HepG2 (cell line): Measurements from ENCODE around the gene MC5R. TPM values are rescaled to one million over a fixed set of nuclear protein-coding genes. Genes with fewer than 3 reads are reported as not detected.

Experiments
- ATAC-seq: fragments of 200-7000 bp; cut with Tn5 transposase; 3 replicates; pipeline ENCODE4 v1.9.1; 2020; ENCODE audit warnings: mild to moderate bottlenecking, moderate library complexity
- BruUV-seq: library from RNA; stranded (reverse); fragments of 400-500 nt; replicated peaks from 2 replicates; lab custom pipeline; 2021; lab: Mats Ljungman, UMichigan
- CTCF ChIA-PET: fragments of 300-600 bp; formaldehyde crosslinking; extraction: SDS; loops from one replicate; lab custom pipeline; 2021; ENCODE audit warnings: low total read pairs, inconsistent platforms, low intra/inter-chr PET ratio; lab: Yijun Ruan, JAX
- POLR2A ChIA-PET: fragments of 350-600 bp; sonication (Branson Sonifier 250); formaldehyde crosslinking; loops from one replicate; lab custom pipeline; 2020; ENCODE audit warnings: antibody characterized with exemption, inconsistent platforms; lab: Yijun Ruan, JAX
- DNase-seq: peaks from one replicate; pipeline ENCODE4 v3.0.0-alpha.2; 2015; ENCODE audit warnings: low spot score
- FAIRE-seq: peaks from 3 replicates; lab custom pipeline; 2011; peaks lifted over from hg19 to GRCh38; lab: Jason Lieb, UNC
- H2AFZ ChIP-seq: one replicate; pipeline ENCODE4 v1.6.1; 2011; ENCODE audit warnings: low read length, inconsistent platforms
- H3K27ac ChIP-seq: fragments of 300-600 bp; 3 replicates; pipeline ENCODE4 v1.8.0; 2011; ENCODE audit warnings: mixed run types, mild to moderate bottlenecking, mixed read lengths, low read length, inconsistent platforms; ENCODE audit not compliant: insufficient read depth; ENCODE audit errors: extremely low read length
- H3K27me3 ChIP-seq, 2 experiments: fragments of 200-600 bp in 1 of 2; 2 replicates in 1 of 2; 3 replicates in 1 of 2; pipeline versions ENCODE4 v1.6.0 to v1.8.0; 2011; ENCODE audit warnings: low read length in 2 of 2, mild to moderate bottlenecking in 2 of 2, moderate library complexity in 2 of 2, inconsistent platforms in 1 of 2; ENCODE audit not compliant: insufficient read depth in 2 of 2, control insufficient read depth in 1 of 2
- H3K36me3 ChIP-seq, 2 experiments: fragments of 200-600 bp in 1 of 2; replicated peaks in 1 of 2; 2 replicates in 1 of 2; 3 replicates in 1 of 2; pipeline versions ENCODE4 v1.5.1 to v1.8.0; 2011; ENCODE audit warnings: low read length in 2 of 2, inconsistent platforms in 1 of 2; ENCODE audit not compliant: insufficient read depth in 2 of 2, control insufficient read depth in 1 of 2
- H3K4me1 ChIP-seq: 2 replicates; pipeline ENCODE4 v1.5.1; 2012; ENCODE audit warnings: low read length, inconsistent platforms; ENCODE audit not compliant: insufficient read depth
- H3K4me2 ChIP-seq: 2 replicates; pipeline ENCODE4 v1.6.0; 2011; ENCODE audit warnings: low read depth, low read length, inconsistent platforms
- H3K4me3 ChIP-seq, 3 experiments: fragments of 200-600 bp in 1 of 3; sonication (generic), shearing (Covaris generic) in 1 of 3; replicated peaks in 1 of 3; 2 replicates each; pipeline ENCODE4 v1.5.1; 2011 to 2016; ENCODE audit warnings: low read length in 3 of 3, inconsistent platforms in 2 of 3, low read depth in 2 of 3, mild to moderate bottlenecking in 2 of 3, control low read depth in 1 of 3, mixed read lengths in 1 of 3; ENCODE audit not compliant: insufficient read depth in 1 of 3
- H3K79me2 ChIP-seq: one replicate; pipeline ENCODE4 v1.6.1; 2011; ENCODE audit warnings: low read length, inconsistent platforms; ENCODE audit not compliant: insufficient read depth
- H3K9ac ChIP-seq: 2 replicates; pipeline ENCODE4 v1.6.0; 2011; ENCODE audit warnings: mild to moderate bottlenecking, low read depth, low read length, inconsistent platforms; ENCODE audit not compliant: insufficient read depth
- H3K9me3 ChIP-seq: 2 replicates; pipeline ENCODE4 v1.5.1; 2012; ENCODE audit warnings: mild to moderate bottlenecking, low read length
- H4K20me1 ChIP-seq: 2 replicates; pipeline ENCODE4 v1.6.0; 2011; ENCODE audit warnings: inconsistent platforms, mild to moderate bottlenecking, low read length, moderate library complexity; ENCODE audit not compliant: insufficient read depth
- CHCHD3 ChIP-seq: sonication (generic); formaldehyde crosslinking; IDR thresholded peaks from 2 replicates; pipeline ENCODE4 v1.8.0; 2022; ENCODE audit warnings: mild to moderate bottlenecking, missing genetic modification reagents, moderate library complexity
- GABPA ChIP-seq, 2 experiments: IDR thresholded peaks; 2 replicates each; pipeline ENCODE4 v1.6.1; 2011 to 2016; ENCODE audit warnings: low read depth in 2 of 2, low read length in 1 of 2, missing biosample characterization in 1 of 2, missing genetic modification characterization in 1 of 2
- GABPB1 ChIP-seq: IDR thresholded peaks from 2 replicates; pipeline ENCODE4 v1.6.1; 2016; ENCODE audit warnings: mild to moderate bottlenecking, missing genetic modification reagents, moderate library complexity, missing compliant biosample characterization
- GATAD1 ChIP-seq: IDR thresholded peaks from 2 replicates; pipeline ENCODE4 v1.6.1; 2016; ENCODE audit warnings: missing genetic modification reagents, missing compliant biosample characterization
- KDM2A ChIP-seq: sonication (generic); formaldehyde crosslinking; IDR thresholded peaks from 2 replicates; pipeline ENCODE4 v1.4.0; 2020; ENCODE audit warnings: low read depth, missing genetic modification reagents, borderline replicate concordance
- POGZ ChIP-seq: sonication (generic); formaldehyde crosslinking; IDR thresholded peaks from 2 replicates; pipeline ENCODE4 v1.4.0; 2020; ENCODE audit warnings: mild to moderate bottlenecking, missing genetic modification reagents
- RORA ChIP-seq: sonication (generic); formaldehyde crosslinking; IDR thresholded peaks from 2 replicates; pipeline ENCODE4 v1.5.0; 2020; ENCODE audit warnings: mild to moderate bottlenecking, missing genetic modification reagents, moderate library complexity
- SALL1 ChIP-seq: sonication (generic); formaldehyde crosslinking; IDR thresholded peaks from 2 replicates; pipeline ENCODE4 v1.8.0; 2022; ENCODE audit warnings: mild to moderate bottlenecking, missing genetic modification reagents
- ZBTB7B ChIP-seq: sonication (generic); formaldehyde crosslinking; IDR thresholded peaks from 2 replicates; pipeline ENCODE4 v1.4.0; 2020; ENCODE audit warnings: missing genetic modification reagents
- ZFX ChIP-seq: sonication (generic); formaldehyde crosslinking; IDR thresholded peaks from 2 replicates; pipeline ENCODE4 v1.4.0; 2020; ENCODE audit warnings: mild to moderate bottlenecking, low read depth, missing genetic modification reagents, moderate library complexity
- ZFY ChIP-seq: sonication (generic); formaldehyde crosslinking; IDR thresholded peaks from 2 replicates; pipeline ENCODE4 v1.4.0; 2020; ENCODE audit warnings: missing genetic modification reagents
- ZMYM4 ChIP-seq: sonication (generic); formaldehyde crosslinking; IDR thresholded peaks from 2 replicates; pipeline ENCODE4 v1.8.1; 2023; ENCODE audit warnings: mild to moderate bottlenecking, missing genetic modification reagents
- ZNF557 ChIP-seq: sonication (generic); formaldehyde crosslinking; IDR thresholded peaks from 2 replicates; pipeline ENCODE4 v1.4.0; 2020; ENCODE audit warnings: missing genetic modification reagents
- ZNF768 ChIP-seq: sonication (generic); formaldehyde crosslinking; IDR thresholded peaks from 2 replicates; pipeline ENCODE4 v1.4.0; 2020; ENCODE audit warnings: missing genetic modification reagents
- WGBS: methylation state at CpG from one replicate; pipeline ENCODE4 v1.1.6; 2017; ENCODE audit warnings: low lambda C conversion rate; 5-methylcytosine and 5-hydroxymethylcytosine counted together
- in situ Hi-C: cut with HindIII; loops from 2 replicates; pipeline ENCODE4 v1.10.0; 2017; ENCODE audit warnings: low pct_unique_long_range_greater_than_20kb; ENCODE audit not compliant: extremely low pct_ligation_motif_present
- intact Hi-C: fragments of 100-400 bp; cut with micrococcal nuclease; formaldehyde crosslinking; loops from one replicate; pipeline ENCODE4 v1.10.0; 2022; ENCODE audit not compliant: unreplicated experiment
- polyA plus RNA-seq, 8 experiments: library from polyadenylated mRNA; depleted of rRNA in 3 of 8; stranded (reverse) in 7 of 8; unstranded in 1 of 8; fragments of >200 nt; fragmentation: Illumina TruSeq in 4 of 8; extraction: Trizol in 4 of 8; gene quantifications; 2 replicates each; pipeline versions ENCODE4 v1.2.1 to v1.2.3, GENCODE V29; 2011 to 2016; ENCODE audit warnings: low read depth in 4 of 8, missing spikeins in 1 of 8, mixed read lengths in 1 of 8; ENCODE audit not compliant: insufficient read depth in 1 of 8
- total RNA-seq, 5 experiments: library from RNA; depleted of rRNA; stranded (reverse); fragments of >200 nt; fragmentation: Illumina TruSeq; extraction: Trizol; gene quantifications; 2 replicates each; pipeline ENCODE4 v1.2.3, GENCODE V29; 2016; ENCODE audit warnings: low read depth in 1 of 5
- TF ChIP-seq, protein P1 (sequence below): sonication (generic); formaldehyde crosslinking; IDR thresholded peaks from 2 replicates; pipeline ENCODE4 v1.5.1; 2020; ENCODE audit warnings: mild to moderate bottlenecking, missing genetic modification reagents, moderate library complexity
- TF ChIP-seq, protein P2 (sequence below): sonication (generic); formaldehyde crosslinking; IDR thresholded peaks from 2 replicates; pipeline ENCODE4 v1.5.0; 2020; ENCODE audit warnings: mild to moderate bottlenecking, missing genetic modification reagents, moderate library complexity
- TF ChIP-seq, protein P3 (sequence below): sonication (generic); formaldehyde crosslinking; IDR thresholded peaks from 2 replicates; pipeline ENCODE4 v1.4.0; 2020; ENCODE audit warnings: missing genetic modification reagents

The MC5R gene
- total and polyA plus RNA-seq, 2 of the 13 experiments (the other 11 are each of a cell fraction or from before 2014, with no cell fraction given) = not detected

DNA sequence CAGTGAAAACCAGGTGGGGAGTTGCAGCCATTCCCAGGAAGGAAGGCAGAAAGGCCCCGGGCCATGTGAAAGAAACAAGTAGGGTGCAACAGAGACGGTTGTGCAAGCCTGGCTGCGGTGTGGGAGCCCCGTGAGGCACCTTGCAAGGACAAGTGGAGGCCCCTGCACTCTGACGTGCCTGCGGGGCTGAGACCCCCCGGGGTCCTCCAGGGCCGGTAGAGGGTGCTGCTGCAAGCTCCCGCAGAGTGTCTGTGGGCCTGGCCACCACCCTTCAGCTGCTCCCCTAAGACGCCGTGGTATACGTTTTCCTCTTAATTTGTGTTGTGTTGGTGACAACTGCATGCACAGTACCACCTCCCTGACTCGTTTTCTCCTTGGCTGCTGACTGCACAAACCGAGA is 27.4 kb upstream of the MC5R start:
- no peaks in the 10 kb centered on the region for H3K9me3 ChIP-seq
- intact Hi-C loops (no loop called here), in situ Hi-C loops (loop anchor here (25.0 kb wide), 1 partner anchor 234 kb away; no protein-coding TSS in a partner anchor)
- H3K27me3 ChIP-seq = peaks cover 0 to 14% of the 10 kb centered on the region in 2 experiments; a peak in 2 of 5 replicates
- peak overlapping the region; percentile 81 for H2AFZ ChIP-seq
- H3K4me3 ChIP-seq = peak overlapping the region; percentile 53 to 63 (median 57)
- ATAC-seq (peak; percentile 61), FAIRE-seq (no peak), DNase-seq (no peak)
- H3K27ac ChIP-seq = no peak overlapping the region
- peaks cover 9% of the 10 kb centered on the region for H3K4me1 ChIP-seq
- no peaks in the 10 kb centered on the region for H4K20me1 ChIP-seq
- 0 out of 2 replicates have a peak overlapping the region, but pooled peaks have one; percentile 32 for H3K9ac ChIP-seq
- ChIA-PET POLR2A (no interaction called here), CTCF (no interaction called here)
- peak overlapping the region; percentile 69 for H3K4me2 ChIP-seq
- no peaks in the 10 kb centered on the region for H3K79me2 ChIP-seq
- H3K36me3 ChIP-seq = no peaks in the 10 kb centered on the region
- BruUV-seq = no TSS peak
- 41% methylated on average over 6 of the region's 14 CpGs for WGBS
- TF ChIP-seq RORA (no peak), ZMYM4 (CRISPR knock-in tag) (peak; percentile 92), ZFY (CRISPR knock-in tag) (peak; percentile 30; the same call in 1 of the 2 replicates), GATAD1 (0 out of 2 replicates have a peak, but pooled peaks have one; percentile 49), ZNF557 (no peak), SALL1 (peak; percentile 43; the same call in 1 of the 2 replicates), ZNF768 (CRISPR knock-in tag) (peak; percentile 34; the same call in 1 of the 2 replicates), POGZ (CRISPR knock-in tag) (0 out of 2 replicates have a peak, but pooled peaks have one; percentile 26), GABPA (IDR thresholded peaks at IDR 0.05; ENCODE audit: low read depth, low read length) (no peak), GABPA (CRISPR knock-in tag; IDR thresholded peaks at IDR 0.05; ENCODE audit: low read depth) (0 out of 2 replicates have a peak, but pooled peaks have one; percentile 23), CHCHD3 (no peak), GABPB1 (CRISPR knock-in tag) (peak; percentile 59), KDM2A (no peak), ZFX (CRISPR knock-in tag) (0 out of 2 replicates have a peak, but pooled peaks have one; percentile 27), ZBTB7B (CRISPR knock-in tag) (peak; percentile 88)
- TF ChIP-seq, protein P1, sequence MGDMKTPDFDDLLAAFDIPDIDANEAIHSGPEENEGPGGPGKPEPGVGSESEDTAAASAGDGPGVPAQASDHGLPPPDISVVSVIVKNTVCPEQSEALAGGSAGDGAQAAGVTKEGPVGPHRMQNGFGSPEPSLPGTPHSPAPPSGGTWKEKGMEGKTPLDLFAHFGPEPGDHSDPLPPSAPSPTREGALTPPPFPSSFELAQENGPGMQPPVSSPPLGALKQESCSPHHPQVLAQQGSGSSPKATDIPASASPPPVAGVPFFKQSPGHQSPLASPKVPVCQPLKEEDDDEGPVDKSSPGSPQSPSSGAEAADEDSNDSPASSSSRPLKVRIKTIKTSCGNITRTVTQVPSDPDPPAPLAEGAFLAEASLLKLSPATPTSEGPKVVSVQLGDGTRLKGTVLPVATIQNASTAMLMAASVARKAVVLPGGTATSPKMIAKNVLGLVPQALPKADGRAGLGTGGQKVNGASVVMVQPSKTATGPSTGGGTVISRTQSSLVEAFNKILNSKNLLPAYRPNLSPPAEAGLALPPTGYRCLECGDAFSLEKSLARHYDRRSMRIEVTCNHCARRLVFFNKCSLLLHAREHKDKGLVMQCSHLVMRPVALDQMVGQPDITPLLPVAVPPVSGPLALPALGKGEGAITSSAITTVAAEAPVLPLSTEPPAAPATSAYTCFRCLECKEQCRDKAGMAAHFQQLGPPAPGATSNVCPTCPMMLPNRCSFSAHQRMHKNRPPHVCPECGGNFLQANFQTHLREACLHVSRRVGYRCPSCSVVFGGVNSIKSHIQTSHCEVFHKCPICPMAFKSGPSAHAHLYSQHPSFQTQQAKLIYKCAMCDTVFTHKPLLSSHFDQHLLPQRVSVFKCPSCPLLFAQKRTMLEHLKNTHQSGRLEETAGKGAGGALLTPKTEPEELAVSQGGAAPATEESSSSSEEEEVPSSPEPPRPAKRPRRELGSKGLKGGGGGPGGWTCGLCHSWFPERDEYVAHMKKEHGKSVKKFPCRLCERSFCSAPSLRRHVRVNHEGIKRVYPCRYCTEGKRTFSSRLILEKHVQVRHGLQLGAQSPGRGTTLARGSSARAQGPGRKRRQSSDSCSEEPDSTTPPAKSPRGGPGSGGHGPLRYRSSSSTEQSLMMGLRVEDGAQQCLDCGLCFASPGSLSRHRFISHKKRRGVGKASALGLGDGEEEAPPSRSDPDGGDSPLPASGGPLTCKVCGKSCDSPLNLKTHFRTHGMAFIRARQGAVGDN (CRISPR knock-in tag) = peak; percentile 29; the same call in 1 of the 2 replicates
- TF ChIP-seq, protein P2, sequence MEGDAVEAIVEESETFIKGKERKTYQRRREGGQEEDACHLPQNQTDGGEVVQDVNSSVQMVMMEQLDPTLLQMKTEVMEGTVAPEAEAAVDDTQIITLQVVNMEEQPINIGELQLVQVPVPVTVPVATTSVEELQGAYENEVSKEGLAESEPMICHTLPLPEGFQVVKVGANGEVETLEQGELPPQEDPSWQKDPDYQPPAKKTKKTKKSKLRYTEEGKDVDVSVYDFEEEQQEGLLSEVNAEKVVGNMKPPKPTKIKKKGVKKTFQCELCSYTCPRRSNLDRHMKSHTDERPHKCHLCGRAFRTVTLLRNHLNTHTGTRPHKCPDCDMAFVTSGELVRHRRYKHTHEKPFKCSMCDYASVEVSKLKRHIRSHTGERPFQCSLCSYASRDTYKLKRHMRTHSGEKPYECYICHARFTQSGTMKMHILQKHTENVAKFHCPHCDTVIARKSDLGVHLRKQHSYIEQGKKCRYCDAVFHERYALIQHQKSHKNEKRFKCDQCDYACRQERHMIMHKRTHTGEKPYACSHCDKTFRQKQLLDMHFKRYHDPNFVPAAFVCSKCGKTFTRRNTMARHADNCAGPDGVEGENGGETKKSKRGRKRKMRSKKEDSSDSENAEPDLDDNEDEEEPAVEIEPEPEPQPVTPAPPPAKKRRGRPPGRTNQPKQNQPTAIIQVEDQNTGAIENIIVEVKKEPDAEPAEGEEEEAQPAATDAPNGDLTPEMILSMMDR (CRISPR knock-in tag) = peak; percentile 59
- TF ChIP-seq, protein P3, sequence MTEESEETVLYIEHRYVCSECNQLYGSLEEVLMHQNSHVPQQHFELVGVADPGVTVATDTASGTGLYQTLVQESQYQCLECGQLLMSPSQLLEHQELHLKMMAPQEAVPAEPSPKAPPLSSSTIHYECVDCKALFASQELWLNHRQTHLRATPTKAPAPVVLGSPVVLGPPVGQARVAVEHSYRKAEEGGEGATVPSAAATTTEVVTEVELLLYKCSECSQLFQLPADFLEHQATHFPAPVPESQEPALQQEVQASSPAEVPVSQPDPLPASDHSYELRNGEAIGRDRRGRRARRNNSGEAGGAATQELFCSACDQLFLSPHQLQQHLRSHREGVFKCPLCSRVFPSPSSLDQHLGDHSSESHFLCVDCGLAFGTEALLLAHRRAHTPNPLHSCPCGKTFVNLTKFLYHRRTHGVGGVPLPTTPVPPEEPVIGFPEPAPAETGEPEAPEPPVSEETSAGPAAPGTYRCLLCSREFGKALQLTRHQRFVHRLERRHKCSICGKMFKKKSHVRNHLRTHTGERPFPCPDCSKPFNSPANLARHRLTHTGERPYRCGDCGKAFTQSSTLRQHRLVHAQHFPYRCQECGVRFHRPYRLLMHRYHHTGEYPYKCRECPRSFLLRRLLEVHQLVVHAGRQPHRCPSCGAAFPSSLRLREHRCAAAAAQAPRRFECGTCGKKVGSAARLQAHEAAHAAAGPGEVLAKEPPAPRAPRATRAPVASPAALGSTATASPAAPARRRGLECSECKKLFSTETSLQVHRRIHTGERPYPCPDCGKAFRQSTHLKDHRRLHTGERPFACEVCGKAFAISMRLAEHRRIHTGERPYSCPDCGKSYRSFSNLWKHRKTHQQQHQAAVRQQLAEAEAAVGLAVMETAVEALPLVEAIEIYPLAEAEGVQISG (CRISPR knock-in tag) = peak; percentile 98
